Loucy (cell line): Measurements from ENCODE around the gene RNFT2.

Experiments
- H2AFZ ChIP-seq: fragments of 200-600 bp; sonication (generic); 2 replicates; pipeline ENCODE4 v1.6.0; 2016; ENCODE audit warnings: antibody characterized with exemption, mild to moderate bottlenecking, low read length, moderate library complexity
- H3F3A ChIP-seq: fragments of 200-600 bp; 2 replicates; pipeline ENCODE4 v1.6.0; 2016; ENCODE audit warnings: antibody characterized with exemption, low read depth, mild to moderate bottlenecking
- H3K27me3 ChIP-seq: fragments of 200-600 bp; sonication (generic); 2 replicates; pipeline ENCODE4 v1.6.1; 2014; ENCODE audit warnings: low read length, mild to moderate bottlenecking; ENCODE audit not compliant: insufficient read depth, poor library complexity, severe bottlenecking
- H3K36me3 ChIP-seq: fragments of 200-600 bp; sonication (generic); 2 replicates; pipeline ENCODE4 v1.6.1; 2016; ENCODE audit warnings: low read length; ENCODE audit not compliant: insufficient read depth
- H3K4me1 ChIP-seq: fragments of 200-600 bp; sonication (generic); 2 replicates; pipeline ENCODE4 v1.5.1; 2014; ENCODE audit warnings: low read length, mild to moderate bottlenecking; ENCODE audit not compliant: insufficient read depth, poor library complexity, severe bottlenecking
- H3K4me2 ChIP-seq: fragments of 200-600 bp; sonication (generic); 2 replicates; pipeline ENCODE4 v1.6.0; 2014; ENCODE audit warnings: antibody characterized with exemption, low read length, low read depth, mild to moderate bottlenecking; ENCODE audit not compliant: poor library complexity, severe bottlenecking
- H3K4me3 ChIP-seq: fragments of 200-600 bp; sonication (generic); 2 replicates; pipeline ENCODE4 v1.5.1; 2014; ENCODE audit warnings: low read length, mild to moderate bottlenecking, mixed read lengths; ENCODE audit not compliant: poor library complexity, severe bottlenecking
- H3K79me2 ChIP-seq: fragments of 200-600 bp; sonication (generic); 2 replicates; pipeline ENCODE4 v1.6.1; 2014; ENCODE audit warnings: low read length; ENCODE audit not compliant: insufficient read depth
- H3K9ac ChIP-seq: fragments of 200-600 bp; sonication (generic); 2 replicates; pipeline ENCODE4 v1.6.0; 2014; ENCODE audit warnings: mild to moderate bottlenecking, low read depth, low read length, moderate library complexity; ENCODE audit not compliant: poor library complexity, severe bottlenecking
- H3K9me2 ChIP-seq: fragments of 200-600 bp; sonication (generic); replicated peaks from 2 replicates; pipeline ENCODE4 v1.6.1; 2016; ENCODE audit warnings: low read depth, low read length, mixed read lengths
- H3K9me3 ChIP-seq: fragments of 200-600 bp; sonication (generic); 2 replicates; pipeline ENCODE4 v1.6.1; 2014; ENCODE audit warnings: mild to moderate bottlenecking, antibody characterized with exemption, low read length, low read depth; ENCODE audit not compliant: insufficient read depth
- H4K20me1 ChIP-seq: fragments of 200-600 bp; sonication (generic); 2 replicates; pipeline ENCODE4 v1.6.0; 2014; ENCODE audit warnings: antibody characterized with exemption, low read length, mild to moderate bottlenecking; ENCODE audit not compliant: insufficient read depth, poor library complexity, severe bottlenecking
- EZH2phosphoT487 ChIP-seq: fragments of 200-600 bp; IDR thresholded peaks from 2 replicates; pipeline ENCODE4 v1.6.1; 2018; ENCODE audit warnings: antibody characterized with exemption, mild to moderate bottlenecking, moderate library complexity, borderline replicate concordance
- TF ChIP-seq, protein P1 (sequence below): fragments of 200-600 bp; sonication (generic); conservative IDR thresholded peaks from 2 replicates; pipeline ENCODE4 v1.5.1; 2014; ENCODE audit warnings: mild to moderate bottlenecking, antibody characterized with exemption, low read length

Gene RNFT2, protein sequence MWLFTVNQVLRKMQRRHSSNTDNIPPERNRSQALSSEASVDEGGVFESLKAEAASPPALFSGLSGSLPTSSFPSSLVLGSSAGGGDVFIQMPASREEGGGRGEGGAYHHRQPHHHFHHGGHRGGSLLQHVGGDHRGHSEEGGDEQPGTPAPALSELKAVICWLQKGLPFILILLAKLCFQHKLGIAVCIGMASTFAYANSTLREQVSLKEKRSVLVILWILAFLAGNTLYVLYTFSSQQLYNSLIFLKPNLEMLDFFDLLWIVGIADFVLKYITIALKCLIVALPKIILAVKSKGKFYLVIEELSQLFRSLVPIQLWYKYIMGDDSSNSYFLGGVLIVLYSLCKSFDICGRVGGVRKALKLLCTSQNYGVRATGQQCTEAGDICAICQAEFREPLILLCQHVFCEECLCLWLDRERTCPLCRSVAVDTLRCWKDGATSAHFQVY

DNA sequence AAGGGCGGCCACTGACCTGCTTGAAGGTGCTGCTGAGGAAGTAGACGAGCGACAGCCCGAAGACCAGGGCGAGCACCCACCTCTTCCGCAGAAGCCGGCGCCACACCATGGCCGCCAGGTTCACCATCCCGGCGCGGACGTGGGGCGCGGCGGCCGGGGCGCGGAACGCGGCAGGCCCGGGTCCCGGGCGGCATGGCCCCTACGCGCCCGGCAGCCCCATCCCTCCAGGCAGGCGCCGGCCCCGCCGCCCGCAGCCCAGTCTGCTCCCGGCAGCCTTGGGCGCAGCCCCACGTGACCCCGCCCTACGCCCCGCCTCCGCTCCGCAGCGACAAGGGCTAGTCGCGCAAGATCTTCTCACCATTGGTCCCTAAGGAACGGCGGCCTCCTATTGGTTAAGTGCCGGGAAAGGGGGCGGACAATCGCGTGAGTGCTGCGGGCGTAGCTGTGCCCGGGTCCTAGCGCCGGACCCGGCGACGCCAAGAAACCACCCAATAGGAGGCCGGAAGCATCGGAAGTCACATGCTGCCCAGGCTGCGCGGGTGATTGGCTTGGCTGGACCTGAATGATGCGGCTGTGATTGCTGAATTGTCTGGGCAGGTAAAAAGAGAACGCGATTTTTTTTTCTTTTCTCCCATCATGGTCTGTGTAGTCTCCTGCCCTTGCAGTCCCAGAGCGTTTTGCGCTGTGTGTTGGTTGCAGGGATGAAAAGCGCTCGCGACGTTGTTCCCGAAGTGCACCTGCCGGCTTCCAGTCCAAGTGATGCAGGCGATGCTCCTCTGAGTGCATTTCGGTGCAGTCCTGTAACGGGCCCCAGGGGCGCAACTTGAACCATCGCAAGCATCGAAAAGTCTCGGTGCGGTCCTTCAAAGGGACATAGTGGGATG lies at the start of gene RNFT2, which contains the start of gene SPRING1:
TSS of gene RNFT2 (plus strand) at position 542 of the 884 bp plus-strand sequence. CDS start 2,183 bp downstream, outside the sequence.
TSS of gene SPRING1 (minus strand) at position 296 of the 884 bp plus-strand sequence. CDS start at position 127, 169 bp downstream.
- no peaks in the 10 kb centered on the region for H3F3A ChIP-seq
- peaks cover 17% of the 10 kb centered on the region for H4K20me1 ChIP-seq
- no peaks in the 10 kb centered on the region for H3K9me2 ChIP-seq
- H3K9ac ChIP-seq: peak within 1 kb of the TSS; percentile 87
- peaks cover 44% of the 10 kb centered on the region for H3K79me2 ChIP-seq
- peak within 1 kb of the TSS; percentile 92 for H2AFZ ChIP-seq
- H3K36me3 ChIP-seq: no peaks in the 10 kb centered on the region
- peaks cover 12% of the 10 kb centered on the region for H3K4me1 ChIP-seq
- H3K4me3 ChIP-seq: peak within 1 kb of the TSS; percentile 94
- no peaks in the 10 kb centered on the region for H3K9me3 ChIP-seq
- TF ChIP-seq, protein P1, sequence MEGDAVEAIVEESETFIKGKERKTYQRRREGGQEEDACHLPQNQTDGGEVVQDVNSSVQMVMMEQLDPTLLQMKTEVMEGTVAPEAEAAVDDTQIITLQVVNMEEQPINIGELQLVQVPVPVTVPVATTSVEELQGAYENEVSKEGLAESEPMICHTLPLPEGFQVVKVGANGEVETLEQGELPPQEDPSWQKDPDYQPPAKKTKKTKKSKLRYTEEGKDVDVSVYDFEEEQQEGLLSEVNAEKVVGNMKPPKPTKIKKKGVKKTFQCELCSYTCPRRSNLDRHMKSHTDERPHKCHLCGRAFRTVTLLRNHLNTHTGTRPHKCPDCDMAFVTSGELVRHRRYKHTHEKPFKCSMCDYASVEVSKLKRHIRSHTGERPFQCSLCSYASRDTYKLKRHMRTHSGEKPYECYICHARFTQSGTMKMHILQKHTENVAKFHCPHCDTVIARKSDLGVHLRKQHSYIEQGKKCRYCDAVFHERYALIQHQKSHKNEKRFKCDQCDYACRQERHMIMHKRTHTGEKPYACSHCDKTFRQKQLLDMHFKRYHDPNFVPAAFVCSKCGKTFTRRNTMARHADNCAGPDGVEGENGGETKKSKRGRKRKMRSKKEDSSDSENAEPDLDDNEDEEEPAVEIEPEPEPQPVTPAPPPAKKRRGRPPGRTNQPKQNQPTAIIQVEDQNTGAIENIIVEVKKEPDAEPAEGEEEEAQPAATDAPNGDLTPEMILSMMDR: peak; percentile 15; the same call in 1 of the 2 replicates
- no peak for TF ChIP-seq EZH2phosphoT487
- peaks cover 4% of the 10 kb centered on the region for H3K27me3 ChIP-seq
- H3K4me2 ChIP-seq: peak within 1 kb of the TSS; percentile 95

DNA sequence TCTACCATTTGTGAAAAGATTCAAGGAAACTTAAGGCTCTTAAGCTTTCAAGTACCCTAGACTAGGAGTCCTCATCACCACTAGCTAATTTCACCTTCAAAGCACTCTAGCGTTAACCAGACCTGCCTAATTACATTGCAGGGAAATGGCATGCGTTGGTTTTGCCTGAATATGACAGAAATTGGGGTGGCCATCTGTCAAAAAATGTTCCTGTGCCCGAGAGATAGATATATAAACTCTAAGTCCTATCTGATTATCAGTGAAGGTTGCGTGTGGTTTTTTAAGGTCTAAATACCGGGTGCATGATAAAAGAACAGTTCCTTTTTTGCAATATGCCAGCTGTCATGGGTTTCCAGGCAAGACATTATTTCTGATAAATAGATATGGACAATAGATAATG lies 48.6 kb upstream of the RNFT2 start:
- H3K4me3 ChIP-seq: no peak overlapping the region
- no peak for TF ChIP-seq EZH2phosphoT487
- TF ChIP-seq, protein P1: no peak
- no peak overlapping the region for H2AFZ ChIP-seq
- H3K27me3 ChIP-seq: no peaks in the 10 kb centered on the region
- H3K9ac ChIP-seq: no peak overlapping the region
- no peaks in the 10 kb centered on the region for H3K79me2 ChIP-seq
- no peaks in the 10 kb centered on the region for H3K9me3 ChIP-seq
- no peaks in the 10 kb centered on the region for H3K36me3 ChIP-seq
- peaks cover 3% of the 10 kb centered on the region for H3K4me1 ChIP-seq
- no peak overlapping the region for H3K4me2 ChIP-seq
- no peaks in the 10 kb centered on the region for H4K20me1 ChIP-seq
- no peaks in the 10 kb centered on the region for H3F3A ChIP-seq
- no peaks in the 10 kb centered on the region for H3K9me2 ChIP-seq

DNA sequence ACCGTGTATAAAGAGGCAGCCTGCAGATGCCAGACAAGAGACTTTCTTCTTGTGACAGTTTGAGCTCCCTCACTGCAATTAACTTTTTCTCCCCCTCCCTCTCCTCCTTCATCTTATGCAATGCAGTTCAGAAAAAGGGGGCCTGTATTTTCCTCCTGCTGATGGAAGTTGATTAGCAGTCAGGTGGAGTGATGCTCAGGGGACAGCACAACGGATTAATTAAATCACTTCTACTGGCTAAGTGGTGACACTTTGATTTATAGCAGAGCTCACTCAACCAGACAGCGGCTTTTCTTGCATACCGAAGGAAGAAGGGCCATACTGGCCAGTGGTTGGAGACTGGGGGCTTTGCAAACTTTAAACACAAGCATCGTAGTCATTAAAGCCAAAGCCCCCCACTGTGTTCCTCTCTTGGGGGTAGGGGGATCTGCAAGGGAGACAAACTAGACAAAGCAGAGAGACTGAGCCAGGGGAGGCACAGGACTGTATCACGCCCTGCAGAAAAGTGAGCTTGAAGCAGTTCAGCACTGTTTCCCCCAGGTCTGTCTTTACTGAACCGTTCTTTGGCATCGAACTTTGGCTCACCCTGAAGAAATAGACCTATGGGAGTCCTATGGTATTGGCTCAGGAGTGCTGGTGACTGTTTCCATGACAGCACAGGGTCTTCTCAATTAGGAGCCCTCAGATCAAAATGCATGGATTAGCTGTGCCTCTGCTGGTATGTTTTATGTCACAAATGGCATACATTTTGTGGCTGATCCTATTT lies 48.0 kb upstream of the RNFT2 start:
- Histone ChIP-seq H3K4me2 (no peak overlapping the region), H3K4me1 (peaks cover 3% of the 10 kb centered on the region)
- TF ChIP-seq EZH2phosphoT487: no peak
- TF ChIP-seq, protein P1: no peak

More for the DNA sequence above, 48.0 kb upstream of the RNFT2 start:
- Histone ChIP-seq H3K9ac (no peak overlapping the region), H3K4me3 (no peak overlapping the region), H2AFZ (no peak overlapping the region), H4K20me1 (no peaks in the 10 kb centered on the region), H3K9me3 (no peaks in the 10 kb centered on the region), H3K36me3 (no peaks in the 10 kb centered on the region), H3K79me2 (no peaks in the 10 kb centered on the region), H3K27me3 (no peaks in the 10 kb centered on the region), H3K9me2 (no peaks in the 10 kb centered on the region), H3F3A (no peaks in the 10 kb centered on the region)
